Mesenchymal stem cell (in vitro differentiated cells and primary cell): ENCODE measurements around the gene SYMPK.

Experiments
- DNase-seq: peaks from one replicate; pipeline ENCODE4 v3.0.0-alpha.2; 2013
- H2AFZ ChIP-seq: one replicate; pipeline ENCODE4 v1.6.1; 2013; ENCODE audit warnings: low read depth, mild to moderate bottlenecking, control low read depth, inconsistent platforms, low read length, moderate library complexity
- H2AK5ac ChIP-seq: 2 replicates; pipeline ENCODE4 v1.6.1; 2013; ENCODE audit warnings: low read length, moderate library complexity, mild to moderate bottlenecking, inconsistent platforms; ENCODE audit not compliant: severe bottlenecking
- H2BK120ac ChIP-seq: one replicate; pipeline ENCODE4 v1.6.1; 2013; ENCODE audit warnings: low read depth, mild to moderate bottlenecking, inconsistent platforms, low read length, moderate library complexity
- H2BK12ac ChIP-seq, 2 experiments: one replicate each; pipeline ENCODE4 v1.6.1; 2013; ENCODE audit warnings: inconsistent platforms in 2 of 2, low read length in 2 of 2, mild to moderate bottlenecking in 2 of 2, moderate library complexity in 2 of 2, control low read depth in 1 of 2
- H2BK15ac ChIP-seq: one replicate; pipeline ENCODE4 v1.6.1; 2013; ENCODE audit warnings: mild to moderate bottlenecking, low read depth, inconsistent platforms; ENCODE audit not compliant: poor library complexity, severe bottlenecking
- H2BK5ac ChIP-seq: 2 replicates; pipeline ENCODE4 v1.6.1; 2013; ENCODE audit warnings: low read depth, mild to moderate bottlenecking, low read length, control low read depth, inconsistent platforms; ENCODE audit not compliant: poor library complexity, severe bottlenecking
- H3K14ac ChIP-seq, 2 experiments: one replicate each; pipeline ENCODE4 v1.6.1; 2013; ENCODE audit warnings: inconsistent platforms in 2 of 2, low read length in 2 of 2, control low read depth in 1 of 2, mild to moderate bottlenecking in 1 of 2, moderate library complexity in 1 of 2
- H3K18ac ChIP-seq, 2 experiments: one replicate each; pipeline ENCODE4 v1.6.1; 2013; ENCODE audit warnings: inconsistent platforms in 2 of 2, low read length in 2 of 2, control low read depth in 1 of 2, low read depth in 1 of 2, mild to moderate bottlenecking in 1 of 2
- H3K23ac ChIP-seq, 2 experiments: one replicate each; pipeline ENCODE4 v1.6.1; 2013; ENCODE audit warnings: inconsistent platforms in 2 of 2, low read length in 2 of 2, mild to moderate bottlenecking in 2 of 2, moderate library complexity in 2 of 2, control low read depth in 1 of 2
- H3K27ac ChIP-seq: 2 replicates; pipeline ENCODE4 v1.5.1; 2013; ENCODE audit warnings: mild to moderate bottlenecking, moderate library complexity, low read length, control low read depth, inconsistent platforms; ENCODE audit not compliant: poor library complexity, severe bottlenecking
- H3K27me3 ChIP-seq, 2 experiments: 2 replicates each; pipeline versions ENCODE4 v1.6.1 to v1.7.0; 2013; ENCODE audit warnings: low read length in 2 of 2, mild to moderate bottlenecking in 2 of 2, moderate library complexity in 2 of 2, control low read depth in 1 of 2, inconsistent platforms in 1 of 2; ENCODE audit not compliant: control insufficient read depth in 1 of 2, insufficient read depth in 1 of 2
- H3K36me3 ChIP-seq, 2 experiments: 2 replicates each; pipeline versions ENCODE4 v1.6.1 to v1.7.0; 2013; ENCODE audit warnings: low read length in 2 of 2, control low read depth in 1 of 2, inconsistent platforms in 1 of 2, low read depth in 1 of 2, mild to moderate bottlenecking in 1 of 2; ENCODE audit not compliant: insufficient read depth in 2 of 2, control insufficient read depth in 1 of 2
- H3K4ac ChIP-seq, 2 experiments: one replicate each; pipeline ENCODE4 v1.6.1; 2013; ENCODE audit warnings: inconsistent platforms in 2 of 2, low read length in 2 of 2, mild to moderate bottlenecking in 2 of 2, moderate library complexity in 2 of 2, control low read depth in 1 of 2, low read depth in 1 of 2
- H3K4me1 ChIP-seq: 2 replicates; pipeline ENCODE4 v1.6.1; 2013; ENCODE audit warnings: low read depth, low read length, control low read depth; ENCODE audit not compliant: control insufficient read depth, insufficient read depth
- H3K4me2 ChIP-seq: 2 replicates; pipeline ENCODE4 v1.6.1; 2013; ENCODE audit warnings: low read length, mild to moderate bottlenecking, inconsistent platforms; ENCODE audit not compliant: poor library complexity, severe bottlenecking
- H3K4me3 ChIP-seq, 2 experiments: 2 replicates each; pipeline versions ENCODE4 v1.5.1 to v1.7.0; 2013; ENCODE audit warnings: low read length in 2 of 2, mild to moderate bottlenecking in 2 of 2, control low read depth in 1 of 2, low read depth in 1 of 2; ENCODE audit not compliant: insufficient read depth in 1 of 2
- H3K79me1 ChIP-seq: replicated peaks from 2 replicates; pipeline ENCODE4 v1.6.1; 2013; ENCODE audit warnings: mild to moderate bottlenecking, control low read depth, low read length, inconsistent platforms; ENCODE audit not compliant: poor library complexity, severe bottlenecking
- H3K9ac ChIP-seq: 2 replicates; pipeline ENCODE4 v1.7.0; 2013; ENCODE audit warnings: mild to moderate bottlenecking, low read length, moderate library complexity
- H3K9me3 ChIP-seq: 2 replicates; pipeline ENCODE4 v1.7.0; 2013; ENCODE audit warnings: mild to moderate bottlenecking, low read length; ENCODE audit not compliant: control insufficient read depth
- H4K8ac ChIP-seq: one replicate; pipeline ENCODE4 v1.6.1; 2013; ENCODE audit warnings: inconsistent platforms, mild to moderate bottlenecking, low read length, moderate library complexity
- H4K91ac ChIP-seq: one replicate; pipeline ENCODE4 v1.6.1; 2013; ENCODE audit warnings: mild to moderate bottlenecking, low read length, inconsistent platforms
- WGBS: methylation state at CpG from one replicate; pipeline ENCODE4 v1.1.7; 2013; ENCODE audit warnings: mixed read lengths; 5-methylcytosine and 5-hydroxymethylcytosine counted together

Gene SYMPK

DNA sequence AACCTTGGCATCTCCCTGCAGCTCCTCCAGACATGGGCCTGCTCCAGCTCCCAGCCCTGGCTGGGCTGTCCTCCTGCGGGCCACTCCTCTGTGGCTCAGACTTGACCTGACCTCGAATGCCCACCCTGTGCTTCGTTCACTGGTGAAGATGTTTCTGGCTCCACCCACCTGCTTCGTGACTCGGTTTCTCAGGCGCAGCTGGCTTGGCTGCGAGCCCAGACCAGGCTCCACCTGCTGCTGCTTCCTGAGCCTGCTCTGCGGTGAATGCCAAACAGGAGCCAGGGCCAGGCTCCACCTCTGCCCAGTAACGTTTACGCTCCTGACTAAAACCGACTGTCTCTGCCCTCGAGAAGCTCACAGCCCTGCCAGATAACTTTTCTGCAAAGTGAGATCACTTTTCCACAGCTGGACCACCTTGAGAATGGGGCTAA is 38.9 kb downstream of the SYMPK start:
- no peaks in the 10 kb centered on the region for H3K27me3 ChIP-seq
- H3K9ac ChIP-seq: no peak overlapping the region
- WGBS: 92% methylated on average over 12 of the region's 12 CpGs

GRCh38 chr19:45823182-45823581 is 39.8 kb downstream of the SYMPK start:
- 97% methylated on average over 12 of the region's 12 CpGs for WGBS
- Histone ChIP-seq H3K4ac (no peak overlapping the region), H3K27ac (no peak overlapping the region), H4K91ac (no peak overlapping the region), H3K4me3 (no peak overlapping the region), H3K4me2 (no peak overlapping the region), H3K18ac (no peak overlapping the region), H3K79me1 (peaks cover 5% of the 10 kb centered on the region), H3K14ac (no peak overlapping the region), H2BK120ac (no peak overlapping the region), H3K4me1 (peaks cover 13% of the 10 kb centered on the region), H2BK12ac (no peak overlapping the region), H3K23ac (no peak overlapping the region), H3K27me3 (no peaks in the 10 kb centered on the region), H3K9me3 (no peaks in the 10 kb centered on the region), H3K9ac (no peak overlapping the region), H4K8ac (no peak overlapping the region), H2AFZ (no peak overlapping the region), H2BK5ac (no peak overlapping the region), H2AK5ac (no peak overlapping the region), H3K36me3 (peaks cover 92 to 94% of the 10 kb centered on the region in 2 experiments), H2BK15ac (no peak overlapping the region)
- DNase-seq: no peak

More for the DNA sequence above, 38.9 kb downstream of the SYMPK start:
- peaks cover 6% of the 10 kb centered on the region for H3K79me1 ChIP-seq
- no peak overlapping the region for H3K27ac ChIP-seq
- H3K18ac ChIP-seq: no peak overlapping the region
- no peak overlapping the region for H2BK120ac ChIP-seq
- no peak overlapping the region for H4K8ac ChIP-seq
- H2BK15ac ChIP-seq: no peak overlapping the region
- no peak overlapping the region for H3K4me2 ChIP-seq
- no peak overlapping the region for H2AK5ac ChIP-seq
- H2AFZ ChIP-seq: no peak overlapping the region
- no peak overlapping the region for H4K91ac ChIP-seq
- no peak overlapping the region for H3K14ac ChIP-seq
- no peaks in the 10 kb centered on the region for H3K9me3 ChIP-seq
- H3K4me1 ChIP-seq: peaks cover 13% of the 10 kb centered on the region
- no peak overlapping the region for H3K4me3 ChIP-seq
- no peak overlapping the region for H3K23ac ChIP-seq
- DNase-seq: no peak
- peaks cover 94 to 96% of the 10 kb centered on the region in 2 experiments for H3K36me3 ChIP-seq
- H3K4ac ChIP-seq: no peak overlapping the region
- H2BK5ac ChIP-seq: no peak overlapping the region
- H2BK12ac ChIP-seq: no peak overlapping the region

- Histone ChIP-seq H2BK12ac (no peak overlapping the region), H2BK15ac (no peak overlapping the region), H3K27ac (no peak overlapping the region), H3K27me3 (no peaks in the 10 kb centered on the region), H4K8ac (no peak overlapping the region), H2AK5ac (no peak overlapping the region), H2BK5ac (no peak overlapping the region), H3K18ac (no peak overlapping the region), H3K9ac (no peak overlapping the region), H2BK120ac (no peak overlapping the region), H3K14ac (no peak overlapping the region), H3K4me1 (peaks cover 16% of the 10 kb centered on the region), H3K4me3 (no peak overlapping the region), H3K4me2 (no peak overlapping the region), H3K23ac (no peak overlapping the region), H3K79me1 (peaks cover 5% of the 10 kb centered on the region), H4K91ac (no peak overlapping the region), H3K9me3 (no peaks in the 10 kb centered on the region), H3K4ac (no peak overlapping the region), H2AFZ (no peak overlapping the region), H3K36me3 (peaks cover 91 to 94% of the 10 kb centered on the region in 2 experiments)
- WGBS: 95% methylated on average over 3 of the region's 5 CpGs
- DNase-seq: no peak
Observed at GRCh38 chr19:45822716-45823115, 40.2 kb downstream of the SYMPK start.

GRCh38 chr19:45821570-45821969 is 41.4 kb downstream of the SYMPK start:
- H3K4me3 ChIP-seq: no peak overlapping the region
- H3K4ac ChIP-seq: no peak overlapping the region
- no peak overlapping the region for H2BK5ac ChIP-seq
- H3K9me3 ChIP-seq: no peaks in the 10 kb centered on the region
- H4K91ac ChIP-seq: peak overlapping the region; percentile 28
- H3K4me2 ChIP-seq: no peak overlapping the region
- H3K27ac ChIP-seq: no peak overlapping the region
- no peak for DNase-seq
- H2AFZ ChIP-seq: no peak overlapping the region
- no peak overlapping the region for H4K8ac ChIP-seq
- H3K23ac ChIP-seq: no peak overlapping the region
- peaks cover 3% of the 10 kb centered on the region for H3K79me1 ChIP-seq
- peaks cover 19% of the 10 kb centered on the region for H3K4me1 ChIP-seq
- H3K36me3 ChIP-seq: peaks cover 84 to 86% of the 10 kb centered on the region in 2 experiments
- 91% methylated on average over 10 of the region's 10 CpGs for WGBS
- H3K9ac ChIP-seq: no peak overlapping the region
- no peak overlapping the region for H2AK5ac ChIP-seq
- no peak overlapping the region for H2BK12ac ChIP-seq
- no peaks in the 10 kb centered on the region for H3K27me3 ChIP-seq
- H3K14ac ChIP-seq: no peak overlapping the region
- no peak overlapping the region for H3K18ac ChIP-seq
- no peak overlapping the region for H2BK120ac ChIP-seq
- H2BK15ac ChIP-seq: no peak overlapping the region
